Measurements from ENCODE around the gene RLIM. TPM values are rescaled to one million over a fixed set of nuclear protein-coding genes. Genes with fewer than 3 reads are reported as not detected.

RLIM gene
- 41.4 TPM for total RNA-seq

GRCh38 chrX:74614093-74614909, at the start of gene RLIM:
TSS of gene RLIM (minus strand) at chrX:74614624. CDS start at chrX:74595977, 18,647 bp downstream.

Other genes starting within 250 kb of the RLIM start
- 17.9 TPM for gene SLC16A2, start 193.1 kb downstream of the RLIM start, total RNA-seq

Measured in metanephros (tissue), 1 donor.